GM12878 (cell line): Measurements from ENCODE around the gene MYRF. TPM values are rescaled to one million over a fixed set of nuclear protein-coding genes. Genes with fewer than 3 reads are reported as not detected.

Experiments
- ATAC-seq: fragments of 200-7000 bp; cut with Tn5 transposase; 3 replicates; pipeline ENCODE4 v1.9.1; 2020; ENCODE audit warnings: mild to moderate bottlenecking, moderate library complexity
- BruUV-seq: library from RNA; stranded (reverse); fragments of 400-500 nt; replicated peaks from 2 replicates; lab custom pipeline; 2021; lab: Mats Ljungman, UMichigan
- CTCF ChIA-PET: fragments of 300-600 bp; sonication (Branson Sonifier 250); formaldehyde crosslinking; extraction: SDS; loops from one replicate; lab custom pipeline; 2021; ENCODE audit warnings: inconsistent platforms; lab: Yijun Ruan, JAX
- POLR2A ChIA-PET: fragments of 350-600 bp; formaldehyde crosslinking; extraction: SDS; loops from one replicate; lab custom pipeline; 2021; ENCODE audit warnings: inconsistent platforms; lab: Charles Lee
- RAD21 ChIA-PET: fragments of 300-600 bp; sonication (Branson Sonifier 250); formaldehyde crosslinking; loops from one replicate; lab custom pipeline; 2023; ENCODE audit warnings: antibody characterized with exemption; ENCODE audit not compliant: unreplicated experiment; lab: Charles Lee
- SMC1A ChIA-PET: fragments of 300-600 bp; sonication (Branson Sonifier 250); formaldehyde crosslinking; loops from one replicate; lab custom pipeline; 2023; ENCODE audit not compliant: unreplicated experiment, uncharacterized antibody; lab: Charles Lee
- DNase-seq: peaks from one replicate; pipeline ENCODE4 v3.0.0-alpha.2; 2011; ENCODE audit warnings: low read depth, low spot score
- FAIRE-seq: peaks from 3 replicates; lab custom pipeline; 2011; peaks lifted over from hg19 to GRCh38; lab: Jason Lieb, UNC
- H2AFZ ChIP-seq: 2 replicates; pipeline ENCODE4 v1.6.0; 2011; ENCODE audit warnings: low read depth, low read length, control low read depth; ENCODE audit not compliant: control insufficient read depth
- H3K27ac ChIP-seq: 2 replicates; pipeline ENCODE4 v1.5.1; 2011; ENCODE audit warnings: control low read depth; ENCODE audit not compliant: control insufficient read depth, insufficient read depth
- H3K27me3 ChIP-seq, 2 experiments: replicated peaks in 1 of 2; 2 replicates each; pipeline versions ENCODE4 v1.6.0 to v1.6.1; 2011; ENCODE audit warnings: low read length in 1 of 2; ENCODE audit not compliant: control insufficient read depth in 2 of 2, insufficient read depth in 2 of 2
- H3K36me3 ChIP-seq, 2 experiments: 2 replicates each; pipeline ENCODE4 v1.5.1; 2011; ENCODE audit warnings: low read length in 1 of 2; ENCODE audit not compliant: control insufficient read depth in 2 of 2, insufficient read depth in 2 of 2
- H3K4me1 ChIP-seq: 2 replicates; pipeline ENCODE4 v1.6.1; 2011; ENCODE audit warnings: mild to moderate bottlenecking, low read length, moderate library complexity, mixed read lengths; ENCODE audit not compliant: control insufficient read depth, insufficient read depth
- H3K4me2 ChIP-seq: 2 replicates; pipeline ENCODE4 v1.6.0; 2011; ENCODE audit warnings: control low read depth; ENCODE audit not compliant: control insufficient read depth, insufficient read depth
- H3K4me3 ChIP-seq: fragments of 200-600 bp; sonication (generic); 2 replicates; pipeline ENCODE4 v1.5.1; 2016
- H3K79me2 ChIP-seq: 2 replicates; pipeline ENCODE4 v1.6.0; 2011; ENCODE audit warnings: low read length; ENCODE audit not compliant: control insufficient read depth, insufficient read depth
- H3K9ac ChIP-seq: 2 replicates; pipeline ENCODE4 v1.8.0; 2011; ENCODE audit warnings: low read length, control low read depth, mixed read lengths; ENCODE audit not compliant: control insufficient read depth, insufficient read depth
- H3K9me3 ChIP-seq: replicated peaks from 3 replicates; pipeline ENCODE4 v1.5.1; 2011; ENCODE audit warnings: mild to moderate bottlenecking, low read length; ENCODE audit not compliant: control insufficient read depth, insufficient read depth
- H4K20me1 ChIP-seq: 2 replicates; pipeline ENCODE4 v1.6.0; 2011; ENCODE audit not compliant: control insufficient read depth, insufficient read depth
- BCLAF1 ChIP-seq: fragments of 450-650 bp; IDR thresholded peaks from 2 replicates; pipeline ENCODE4 v1.6.1; 2017; ENCODE audit warnings: antibody characterized with exemption, mild to moderate bottlenecking, moderate library complexity
- CEBPB ChIP-seq, 2 experiments: fragments of 150-350 bp in 1 of 2; IDR thresholded peaks; 2 replicates each; pipeline ENCODE4 v1.6.1; 2012 to 2014; ENCODE audit warnings: low read depth in 2 of 2, low read length in 2 of 2, borderline replicate concordance in 1 of 2, inconsistent platforms in 1 of 2
- CHD2 ChIP-seq: IDR thresholded peaks from 2 replicates; pipeline ENCODE4 v1.6.1; 2011; ENCODE audit warnings: low read depth, low read length, improper control_type of control experiment, borderline replicate concordance
- CREB1 ChIP-seq: IDR thresholded peaks from 2 replicates; pipeline ENCODE4 v1.6.1; 2012; ENCODE audit warnings: low read depth, mild to moderate bottlenecking, inconsistent platforms
- DPF2 ChIP-seq: fragments of 450-650 bp; IDR thresholded peaks from 2 replicates; pipeline ENCODE4 v1.6.1; 2017; ENCODE audit warnings: mild to moderate bottlenecking
- GATAD2B ChIP-seq: fragments of 450-650 bp; conservative IDR thresholded peaks from 2 replicates; pipeline ENCODE4 v1.6.1; 2017; ENCODE audit warnings: low read depth, mild to moderate bottlenecking, moderate library complexity
- IRF4 ChIP-seq: IDR thresholded peaks from 2 replicates; pipeline ENCODE4 v1.6.1; 2011; ENCODE audit warnings: low read depth, low read length
- MTA3 ChIP-seq: IDR thresholded peaks from 2 replicates; pipeline ENCODE4 v1.6.1; 2012; ENCODE audit warnings: low read length, inconsistent platforms, borderline replicate concordance
- NR2C1 ChIP-seq: fragments of 450-650 bp; IDR thresholded peaks from 2 replicates; pipeline ENCODE4 v1.6.1; 2017; ENCODE audit warnings: antibody characterized with exemption, mild to moderate bottlenecking, moderate library complexity
- PRDM15 ChIP-seq: fragments of 450-650 bp; formaldehyde crosslinking; IDR thresholded peaks from 2 replicates; pipeline ENCODE4 v1.4.0; 2020; ENCODE audit warnings: mild to moderate bottlenecking, moderate library complexity
- RCOR1 ChIP-seq: conservative IDR thresholded peaks from 2 replicates; pipeline ENCODE4 v1.6.1; 2012; ENCODE audit warnings: low read depth, low read length, improper control_type of control experiment
- SIN3A ChIP-seq: IDR thresholded peaks from 2 replicates; pipeline ENCODE4 v1.6.1; 2012; ENCODE audit warnings: low read depth, low read length, improper control_type of control experiment
- SIX5 ChIP-seq: IDR thresholded peaks from 2 replicates; pipeline ENCODE4 v1.6.1; 2011; ENCODE audit warnings: mild to moderate bottlenecking, low read depth, low read length, moderate library complexity; ENCODE audit not compliant: severe bottlenecking
- SREBF1 ChIP-seq: IDR thresholded peaks from 2 replicates; pipeline ENCODE4 v1.6.1; 2012; ENCODE audit warnings: mild to moderate bottlenecking, low read length
- SREBF2 ChIP-seq: IDR thresholded peaks from 2 replicates; pipeline ENCODE4 v1.6.1; 2012; ENCODE audit warnings: mild to moderate bottlenecking, low read length
- TBL1XR1 ChIP-seq: IDR thresholded peaks from 2 replicates; pipeline ENCODE4 v1.6.1; 2012; ENCODE audit warnings: low read depth, low read length, improper control_type of control experiment
- USF1 ChIP-seq: IDR thresholded peaks from 2 replicates; pipeline ENCODE4 v1.6.1; 2011; ENCODE audit warnings: borderline replicate concordance, low read depth, mild to moderate bottlenecking, moderate library complexity, mixed read lengths, low read length; ENCODE audit not compliant: insufficient read depth; ENCODE audit errors: extremely low read length
- ZSCAN29 ChIP-seq: fragments of 450-650 bp; IDR thresholded peaks from 2 replicates; pipeline ENCODE4 v1.6.1; 2017; ENCODE audit warnings: mild to moderate bottlenecking, moderate library complexity
- WGBS: methylation state at CpG from one replicate; pipeline ENCODE4 v1.1.6; 2016; ENCODE audit warnings: low lambda C conversion rate; ENCODE audit not compliant: insufficient replicate concordance, insufficient coverage; ENCODE audit errors: missing lambda C conversion rate; 5-methylcytosine and 5-hydroxymethylcytosine counted together
- in situ Hi-C: fragments of 300-500 bp; cut with MboI; formaldehyde crosslinking; loops from 9 replicates; pipeline ENCODE4 v1.14.3; 2018; ENCODE audit warnings: mixed read lengths
- intact Hi-C: fragments of 100-400 bp; cut with micrococcal nuclease; formaldehyde crosslinking; loops from one replicate; pipeline ENCODE4 v1.14.2; 2022; ENCODE audit not compliant: unreplicated experiment
- polyA plus RNA-seq, 11 experiments: library from polyadenylated mRNA; depleted of rRNA in 4 of 11; unstranded in 6 of 11; stranded (reverse) in 5 of 11; fragments of >200 nt; fragmentation: Nextera tagmentation in 4 of 11; fragmentation: Illumina TruSeq in 1 of 11; extraction: Ambion mirVana in 4 of 11; extraction: Trizol in 1 of 11; gene quantifications; 1 replicate in 1 of 11; 2 replicates in 10 of 11; pipeline versions ENCODE4 v1.2.1 to v1.2.3, GENCODE V29; 2011 to 2016; ENCODE audit warnings: inconsistent platforms in 2 of 11, missing spikeins in 2 of 11, low read depth in 1 of 11
- total RNA-seq, 4 experiments: library from RNA; depleted of rRNA in 3 of 4; stranded (reverse); fragments of >200 nt in 3 of 4; fragmentation: Illumina TruSeq in 1 of 4; extraction: Trizol in 1 of 4; gene quantifications; 2 replicates each; pipeline versions ENCODE4 v1.2.1 to v1.2.3, GENCODE V29; 2013 to 2021

The MYRF gene
- total and polyA plus RNA-seq, 10 of the 15 experiments (the other 5 are each of a cell fraction or from before 2014, with no cell fraction given) = 0.27 to 15.6 (median 0.89) TPM

GRCh38 chr11:61764606-61765260 lies 12.3 kb downstream of the MYRF start:
- Histone ChIP-seq H4K20me1 (no peaks in the 10 kb centered on the region), H3K9me3 (no peaks in the 10 kb centered on the region), H3K4me3 (no peak overlapping the region), H3K79me2 (no peaks in the 10 kb centered on the region), H3K36me3 (no peaks in the 10 kb centered on the region), H3K4me1 (no peaks in the 10 kb centered on the region), H3K4me2 (no peak overlapping the region), H3K27ac (no peak overlapping the region), H2AFZ (no peak overlapping the region), H3K27me3 (no peaks in the 10 kb centered on the region), H3K9ac (no peak overlapping the region)
- no peak for DNase-seq
- no peak for FAIRE-seq
- POLR2A ChIA-PET = no interaction called here
- SMC1A ChIA-PET = no interaction called here
- no peak; the same call in 2 of the 3 replicates for ATAC-seq
- intact Hi-C loops (no loop called here), in situ Hi-C loops (no loop called here)
- CTCF ChIA-PET = interaction anchor here (0.9 to 2.0 kb wide), 3 partner anchors 12 to 203 kb away, joined by 3 to 5 read pairs (median 4); no protein-coding TSS in a partner anchor
- 43% methylated on average over 22 of the region's 22 CpGs for WGBS
- RAD21 ChIA-PET = no interaction called here
- BruUV-seq = no TSS peak
- TF ChIP-seq MTA3 (no peak), PRDM15 (CRISPR knock-in tag) (no peak), CEBPB (IDR thresholded peaks at IDR 0.05; ENCODE audit: borderline replicate concordance in 1 of 2, low read depth in 2 of 2, low read length in 2 of 2) (no peak), SREBF2 (no peak), RCOR1 (no peak), DPF2 (no peak), ZSCAN29 (no peak), CREB1 (no peak), NR2C1 (no peak), TBL1XR1 (no peak), SIX5 (no peak), GATAD2B (no peak), CHD2 (no peak), IRF4 (no peak), BCLAF1 (no peak), SIN3A (no peak), SREBF1 (no peak), USF1 (no peak)
